HG03196 (cell line): Measurements from ENCODE around the gene TCF12.
"Not testable (repeated sequence)": the region's sequence is repeated elsewhere in the genome, so short reads cannot be mapped to it uniquely, and the experiment has no call there.

ENCODE experiments used
- ATAC-seq: cut with Tn5 transposase; IDR thresholded peaks from one replicate; pipeline ENCODE4 v1.9.1; 2021; ENCODE audit not compliant: unreplicated experiment

The TCF12 gene

DNA sequence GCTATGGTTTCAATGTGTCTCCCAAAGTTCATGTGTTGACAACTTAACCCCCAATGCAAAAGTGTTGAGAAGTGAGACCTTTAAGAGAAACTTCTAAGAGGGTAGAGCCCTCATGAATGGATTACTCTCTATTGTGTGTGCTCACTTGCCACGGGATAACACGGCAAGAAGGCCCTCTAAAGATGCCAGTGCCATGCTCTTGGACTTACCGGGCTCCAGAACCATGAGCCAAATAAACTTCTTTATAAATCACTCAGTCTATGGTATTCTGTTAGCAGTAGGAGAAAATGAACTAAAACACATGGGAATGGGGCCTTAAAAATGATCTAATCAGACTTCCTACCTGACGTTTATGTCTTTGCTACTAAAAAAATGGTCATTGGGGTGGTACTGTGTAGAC lies 2.6 kb upstream of the TCF12 start:
- no peak for ATAC-seq

DNA sequence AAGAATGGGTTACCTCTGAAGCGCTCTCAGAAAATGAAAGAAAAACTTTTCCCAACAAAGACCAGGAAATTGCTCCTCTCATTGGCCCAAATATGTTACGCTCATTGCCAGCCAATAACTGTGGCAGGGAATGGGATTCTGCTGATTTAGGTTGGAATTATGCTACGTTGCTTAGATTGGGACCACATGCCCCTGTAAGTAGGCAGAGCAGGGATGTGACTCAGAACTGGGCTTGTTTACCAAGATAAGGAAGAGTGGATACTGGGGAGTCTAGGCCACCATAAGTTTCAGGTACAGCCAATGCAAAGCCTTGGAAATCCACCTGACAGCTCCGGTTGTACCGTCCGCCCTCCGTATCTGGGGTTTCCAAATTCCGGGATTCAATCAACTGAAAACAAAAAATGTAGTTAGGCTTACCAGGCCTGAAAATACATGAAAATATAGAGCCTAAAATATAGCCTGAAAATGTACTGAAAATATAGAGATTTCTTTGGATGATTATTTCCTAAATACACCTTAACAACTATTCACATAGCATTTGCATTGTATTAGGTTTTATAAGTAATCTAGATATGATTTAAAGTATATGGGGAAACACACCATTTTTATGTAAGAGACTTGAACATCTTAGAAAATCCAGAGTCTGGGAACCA lies 1.5 kb upstream of the TCF12 start:
- no peak for ATAC-seq

DNA sequence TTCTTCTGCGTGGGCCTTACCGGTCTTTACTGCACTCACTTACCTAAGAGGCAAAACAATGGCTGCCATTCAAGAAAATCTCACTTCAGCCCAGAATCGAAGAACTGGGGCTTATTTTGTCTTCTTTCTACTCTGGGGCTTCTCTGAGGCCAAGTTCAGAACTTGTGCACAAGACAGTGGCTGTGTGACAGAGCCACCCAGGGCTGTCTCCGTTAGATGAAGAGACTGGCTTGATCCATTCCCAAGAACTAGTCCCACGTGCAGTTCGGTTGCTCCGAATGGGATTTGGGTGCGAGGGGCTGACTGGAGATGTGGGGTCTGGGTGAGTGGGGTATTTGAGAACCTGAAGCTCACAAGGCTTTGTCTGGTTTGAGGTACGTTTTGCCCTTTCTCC lies 795 bp upstream of the TCF12 start:
- ATAC-seq, result peak; percentile 3

DNA sequence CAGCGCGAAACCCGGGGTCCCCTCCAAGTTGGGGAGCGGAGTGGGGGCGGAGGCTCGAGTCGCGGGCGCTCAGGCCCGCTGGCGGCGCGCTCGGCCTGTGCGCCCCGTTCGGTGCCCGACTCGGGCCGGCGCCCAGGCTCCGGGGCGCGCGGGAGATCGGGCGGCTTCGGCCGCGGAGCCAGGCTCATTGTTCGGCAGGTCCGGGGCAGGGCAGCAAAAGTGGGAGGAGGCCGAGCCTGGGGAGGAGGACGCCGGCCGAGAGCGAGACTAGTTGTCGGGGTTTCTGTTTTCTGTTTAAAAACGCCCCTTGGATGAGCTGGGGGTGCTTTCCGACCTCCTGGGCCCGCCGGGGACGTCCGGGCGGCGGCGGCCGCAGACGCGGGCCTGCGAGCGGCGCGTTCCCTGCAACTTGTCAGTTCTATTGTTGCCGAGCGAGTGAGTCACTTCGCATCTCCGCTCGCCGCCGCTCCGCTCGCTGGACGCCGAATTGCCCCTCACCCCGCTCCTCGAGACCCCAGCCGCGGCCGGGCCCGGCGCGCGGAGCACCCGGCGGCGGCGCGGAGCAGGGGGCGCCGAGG lies 676 bp downstream of the TCF12 start:
- ATAC-seq, result peak; percentile 27

DNA sequence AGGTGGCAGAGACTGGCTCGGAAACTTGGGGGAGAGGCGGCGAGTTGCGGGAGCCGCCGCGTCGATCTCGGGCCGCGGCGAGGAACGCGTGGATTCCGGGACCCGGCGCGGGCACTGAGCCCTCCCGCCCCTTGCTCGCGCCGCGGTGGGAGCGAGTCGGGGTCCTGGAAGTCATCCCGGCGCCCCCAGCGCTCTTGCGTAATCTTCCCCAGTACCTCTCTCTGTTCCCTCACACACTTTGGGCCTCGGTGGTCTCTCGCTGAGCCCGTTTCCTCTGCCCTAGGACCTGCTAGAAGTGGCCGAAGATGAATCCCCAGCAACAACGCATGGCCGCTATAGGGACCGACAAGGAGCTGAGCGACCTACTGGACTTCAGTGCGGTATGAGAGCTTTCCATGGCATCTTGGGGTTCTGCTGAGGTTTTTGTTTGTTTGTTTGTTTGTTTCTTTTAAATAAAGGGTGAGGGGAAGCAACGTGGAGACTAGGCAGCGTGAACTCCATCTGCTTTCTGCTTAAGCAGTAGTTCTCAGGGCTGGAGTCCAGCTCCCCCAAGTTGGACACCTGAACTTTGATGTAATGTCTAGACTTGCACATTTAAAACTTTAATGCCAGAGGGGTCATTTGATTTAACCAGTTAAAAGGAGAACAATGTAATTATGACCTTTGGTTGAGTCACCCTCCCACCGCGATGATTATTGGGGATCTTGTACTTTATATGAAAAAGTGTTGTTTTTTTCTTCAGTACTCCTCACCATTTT lies 1.3 kb downstream of the TCF12 start:
- peak; percentile 13 for ATAC-seq

- ATAC-seq, result no peak
These were observed 1.9 kb downstream of the TCF12 start for GRCh38 chr15:56920367-56920627.

GRCh38 chr15:56923174-56923591 lies 4.7 kb downstream of the TCF12 start:
- ATAC-seq, result no peak

DNA sequence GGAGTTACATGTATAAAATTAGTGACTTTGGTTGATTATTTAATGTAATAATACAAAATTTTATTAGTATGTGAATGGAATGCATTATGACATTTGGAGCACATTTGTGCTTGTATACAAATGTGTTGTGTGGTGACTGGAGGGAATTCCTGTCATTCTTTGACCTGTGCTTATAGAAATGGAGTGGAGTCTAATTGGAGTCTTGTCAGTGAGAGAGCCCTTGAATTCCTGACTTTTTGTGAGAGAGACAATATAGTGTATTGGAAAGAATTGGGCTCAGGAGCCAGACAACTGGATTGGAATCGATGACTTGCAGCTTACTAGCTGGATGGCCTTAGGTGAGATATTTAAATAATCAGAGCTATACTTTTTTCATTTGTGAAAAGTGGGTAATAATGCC lies 9.4 kb downstream of the TCF12 start:
- no peak for ATAC-seq

DNA sequence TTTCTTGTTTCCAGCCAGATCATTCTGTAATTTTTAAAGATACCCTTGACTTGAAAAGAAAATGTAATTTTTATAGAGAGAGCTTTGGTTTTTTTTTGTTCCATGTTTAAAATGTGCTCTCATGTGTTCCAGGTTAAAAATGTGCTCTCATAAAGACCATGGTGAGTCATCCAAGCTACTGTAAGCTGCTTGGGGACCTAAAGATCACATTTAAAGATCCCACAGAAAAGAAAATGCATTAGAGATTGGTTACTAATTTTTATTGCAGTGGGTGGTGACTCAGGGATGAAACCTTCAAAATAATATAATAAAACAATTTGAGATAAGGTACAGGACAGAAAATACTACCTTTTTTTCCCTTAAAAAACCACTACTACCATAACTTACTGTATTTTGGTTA lies 11.0 kb downstream of the TCF12 start:
- no peak for ATAC-seq

GRCh38 chr15:56929933-56930332 lies 11.5 kb downstream of the TCF12 start:
- no peak for ATAC-seq

DNA sequence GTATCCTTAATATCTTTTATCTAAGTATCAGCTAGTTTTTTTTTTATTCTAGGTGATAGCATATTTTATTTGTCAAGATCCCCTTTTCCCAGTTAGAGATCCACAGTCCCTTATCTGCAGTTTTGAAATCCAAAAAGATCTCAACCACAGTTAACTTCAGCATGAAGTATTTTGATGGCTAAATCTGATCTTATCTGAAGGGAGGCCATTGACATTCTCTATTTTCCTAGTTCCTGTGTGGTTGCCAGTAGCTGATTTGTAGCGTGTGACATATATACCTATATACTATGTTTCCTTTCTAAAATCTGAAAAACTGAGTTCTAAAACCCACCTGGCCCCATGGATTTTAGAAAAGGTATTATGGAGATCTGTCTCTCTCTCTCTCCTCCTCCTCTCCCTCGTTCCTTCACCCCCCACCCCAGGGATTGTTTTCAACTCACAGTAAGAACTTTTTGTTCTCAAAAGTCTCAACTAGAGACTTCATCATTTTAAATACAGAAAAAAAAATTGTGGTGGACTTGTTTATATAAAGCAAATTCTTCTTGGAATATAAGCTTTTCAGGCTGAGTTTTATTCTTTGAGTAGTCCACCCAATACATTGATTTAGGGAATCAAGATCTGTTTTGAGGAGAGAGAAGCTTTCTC lies 12.3 kb downstream of the TCF12 start:
- ATAC-seq, result no peak

- no peak for ATAC-seq
These were observed 13.4 kb downstream of the TCF12 start for GRCh38 chr15:56931639-56932508.

DNA sequence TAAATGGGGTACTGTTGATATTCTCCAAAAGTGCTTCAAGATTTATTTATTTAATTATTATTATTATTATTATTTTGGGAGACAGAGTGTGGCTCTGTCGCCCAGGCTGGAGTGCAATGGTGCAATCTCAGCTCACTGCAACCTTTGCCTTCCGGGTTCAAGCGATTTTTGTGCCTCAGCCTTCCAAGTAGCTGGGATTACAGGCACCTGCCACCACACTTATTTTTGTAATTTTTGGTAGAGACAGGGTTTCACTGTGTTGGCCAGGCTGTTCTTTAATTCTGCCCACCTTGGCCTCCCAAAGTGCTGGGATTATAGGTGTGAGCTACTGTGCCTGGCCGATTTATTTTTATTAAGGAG lies 14.0 kb downstream of the TCF12 start:
- not testable (repeated sequence) for ATAC-seq

DNA sequence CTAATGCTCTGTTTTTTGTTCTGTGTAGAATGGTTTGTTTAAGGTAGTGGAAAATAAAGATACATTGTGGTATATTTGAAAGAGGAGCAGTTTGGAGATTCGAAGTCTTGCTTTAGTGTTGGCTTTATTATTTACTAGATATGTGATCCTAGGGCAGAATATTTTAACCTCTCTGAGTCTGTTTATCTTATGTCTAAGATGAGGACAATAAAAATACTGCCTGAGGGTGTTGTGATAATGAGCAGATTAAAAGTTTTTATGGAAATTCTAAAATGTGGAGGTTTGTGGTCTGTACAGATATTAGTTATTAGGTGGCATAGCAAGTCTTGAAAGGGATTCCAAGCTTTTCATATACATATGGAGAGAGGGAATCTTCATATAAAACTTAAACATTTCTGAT lies 15.0 kb downstream of the TCF12 start:
- ATAC-seq, result no peak

DNA sequence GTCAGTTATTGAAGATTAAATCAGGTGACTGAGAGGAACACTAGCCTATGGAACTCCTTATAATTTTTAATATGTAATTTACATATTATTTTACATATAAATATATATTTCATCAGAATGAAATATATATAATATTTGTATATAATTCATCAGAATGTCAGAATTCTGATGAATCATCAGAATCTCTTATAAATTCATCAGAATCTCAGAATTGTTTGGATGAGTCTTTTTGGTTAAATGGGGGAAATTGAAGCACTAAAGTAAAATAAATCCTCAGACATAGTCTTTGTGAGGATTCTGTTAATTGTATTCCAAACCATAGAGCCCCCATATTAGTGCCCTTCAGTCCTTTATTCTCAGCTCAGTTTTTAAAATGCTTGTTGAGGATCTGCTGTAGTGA lies 15.4 kb downstream of the TCF12 start:
- ATAC-seq, result no peak

DNA sequence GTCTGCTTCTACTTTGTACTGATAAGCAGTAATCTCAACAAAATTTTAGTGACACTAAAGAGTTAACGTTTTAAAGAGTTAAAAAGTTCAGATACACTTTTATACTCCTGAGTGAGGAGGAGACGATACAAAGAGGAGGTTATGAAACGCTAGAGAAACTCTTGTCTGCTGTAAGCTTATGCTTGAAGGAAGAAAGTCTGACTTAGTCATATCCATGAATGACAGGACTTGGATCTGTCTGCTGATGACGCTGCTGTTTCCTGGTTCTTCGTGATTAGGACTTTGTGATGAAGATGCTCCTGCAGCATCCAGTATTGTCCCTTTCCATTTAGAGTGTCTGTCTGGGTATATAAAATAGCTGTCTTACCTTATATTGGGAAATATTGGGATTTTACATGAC lies 15.8 kb downstream of the TCF12 start:
- no peak for ATAC-seq

GRCh38 chr15:56936929-56937328 lies 18.5 kb downstream of the TCF12 start:
- no peak for ATAC-seq

DNA sequence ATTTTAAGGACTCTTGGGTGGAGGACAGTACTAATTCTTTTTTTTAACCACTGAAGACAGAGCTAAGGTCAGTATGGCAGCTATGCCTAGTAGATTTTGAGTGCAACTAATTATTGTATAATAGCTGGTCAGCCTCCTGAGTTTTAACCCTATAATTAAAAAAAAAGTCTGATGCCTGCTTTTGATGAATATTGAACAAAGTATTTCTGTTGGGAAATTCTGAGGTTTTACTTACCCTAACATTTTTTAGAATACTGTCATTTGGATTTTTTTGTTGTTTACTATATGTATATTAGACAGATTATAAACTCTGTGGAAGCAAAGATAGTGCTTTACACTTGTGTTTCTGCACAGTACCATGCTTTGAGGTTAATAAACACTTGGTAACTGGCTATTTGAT lies 20.8 kb downstream of the TCF12 start:
- ATAC-seq, result no peak

DNA sequence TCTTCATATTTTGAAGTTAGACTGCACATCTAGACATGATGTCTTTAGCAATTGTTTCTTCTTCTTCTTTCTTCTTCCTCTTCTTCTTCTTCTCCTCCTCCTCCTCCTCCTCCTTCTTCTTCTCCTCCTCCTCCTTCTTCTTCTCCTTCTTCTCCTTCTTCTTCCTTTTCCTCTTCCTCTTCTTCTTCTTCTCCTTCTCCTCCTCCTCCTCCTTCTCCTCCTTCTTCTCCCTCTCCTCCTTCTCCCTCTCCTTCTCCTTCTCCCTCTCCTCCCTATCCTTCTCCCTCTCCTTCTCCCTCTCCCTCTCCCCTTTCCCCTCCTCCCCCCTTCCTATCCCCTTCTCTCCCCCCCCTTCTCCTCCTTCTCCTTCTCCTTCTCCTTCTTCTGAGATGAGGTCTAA lies 21.9 kb downstream of the TCF12 start:
- no peak for ATAC-seq

- no peak for ATAC-seq
These were observed 23.7 kb downstream of the TCF12 start for GRCh38 chr15:56942118-56942517.

DNA sequence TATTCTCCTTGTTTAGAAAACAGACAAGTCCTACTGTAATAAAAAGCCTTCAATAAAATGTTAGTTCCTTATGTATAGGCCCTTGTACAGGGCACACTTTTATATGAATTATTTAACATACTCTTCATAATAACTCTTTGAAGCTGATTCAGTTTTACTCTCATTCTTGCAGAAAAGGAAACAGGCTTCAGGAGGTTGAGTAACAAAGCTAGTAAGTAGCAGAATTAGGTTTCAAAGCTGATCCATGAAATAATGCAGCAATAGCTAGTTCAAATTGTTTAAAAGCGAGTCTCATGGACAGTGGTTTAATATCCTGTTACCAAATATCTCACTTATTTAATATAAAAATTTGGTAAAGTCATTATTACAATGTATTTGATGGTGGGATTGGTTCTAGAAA lies 25.0 kb downstream of the TCF12 start:
- no peak for ATAC-seq
